Stimulated activated CD4-positive, alpha-beta T cell treated with anti-CD3 and anti-CD28 coated beads, Interleukin-2, amount 100 ng/mL, for 24 hours (primary cell): ENCODE data around the gene TSPAN5.
"Not testable (repeated sequence)": the region's sequence is repeated elsewhere in the genome, so short reads cannot be mapped to it uniquely, and the experiment has no call there.

ENCODE experiments used
- DNase-seq, 2 donors: peaks; one replicate each; pipeline ENCODE4 v3.0.0-alpha.2; 2020

TSPAN5 gene

GRCh38 chr4:98658287-98659105, at the start of gene TSPAN5:
TSPAN5 (minus strand) TSS chr4:98658611.
- peak; percentile 84 to 89 for DNase-seq

DNA sequence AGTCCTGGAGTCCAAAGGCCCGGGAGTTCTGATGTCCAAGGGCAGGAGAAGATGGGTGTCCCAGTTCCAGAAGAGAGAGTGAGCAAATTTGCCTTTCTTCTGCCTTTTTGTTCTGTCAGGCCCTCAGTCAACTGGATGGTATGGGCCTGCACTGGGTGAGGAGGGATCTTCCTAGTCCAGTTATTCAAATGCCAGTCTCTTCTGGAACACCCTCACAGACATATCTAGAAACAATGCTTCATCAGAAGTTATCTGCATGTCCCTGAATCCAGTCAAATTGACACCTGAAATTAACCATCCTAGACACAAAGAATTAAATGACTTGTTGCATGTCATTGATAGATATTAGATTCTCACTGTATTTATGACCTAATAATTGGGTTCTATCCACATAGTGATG, 48.5 kb upstream of the TSPAN5 start:
- DNase-seq, result no peak

- DNase-seq, result no peak
Measured at GRCh38 chr4:98706200-98706813, 47.9 kb upstream of the TSPAN5 start.

DNA sequence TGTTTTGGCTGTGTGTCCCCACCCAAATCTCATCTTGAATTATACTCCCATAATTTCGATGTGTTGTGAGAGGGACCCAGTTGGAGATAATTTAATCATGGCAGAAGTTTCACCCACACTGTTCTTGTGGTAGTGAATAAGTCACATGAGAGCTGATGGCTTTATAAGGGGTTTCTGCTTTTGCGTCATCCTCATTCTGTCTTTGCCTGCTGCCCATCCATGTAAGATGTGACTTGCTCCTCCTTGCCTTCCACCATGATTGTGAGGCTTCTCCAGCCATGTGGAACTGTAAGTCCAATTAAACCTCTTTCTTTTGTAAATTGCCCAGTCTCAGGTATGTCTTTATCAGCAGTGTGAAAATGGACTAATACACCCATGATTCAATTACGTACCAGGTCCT, 47.2 kb upstream of the TSPAN5 start:
- not testable (repeated sequence) for DNase-seq

DNA sequence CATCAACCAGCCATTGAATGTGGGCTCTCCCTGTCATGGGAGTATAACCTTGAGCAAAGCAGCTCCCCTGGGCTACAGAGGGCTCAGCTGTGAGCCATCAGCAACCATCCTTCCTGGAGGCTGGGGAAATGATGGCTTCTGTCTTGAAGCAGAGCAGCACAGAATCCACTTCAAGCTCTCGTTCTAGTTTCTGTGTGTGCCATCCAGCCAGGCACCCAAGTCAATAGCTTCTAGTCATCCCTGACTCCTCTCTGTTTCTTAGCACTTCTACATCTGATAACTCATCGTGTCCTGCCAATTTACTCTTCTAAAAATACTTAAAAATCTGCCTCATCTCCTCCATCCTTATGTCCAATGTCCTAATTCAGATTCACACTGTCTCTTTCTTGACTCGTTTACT, 42.2 kb upstream of the TSPAN5 start:
- DNase-seq, result no peak

- no peak for DNase-seq
Measured at GRCh38 chr4:98694076-98694475, 35.7 kb upstream of the TSPAN5 start.

DNA sequence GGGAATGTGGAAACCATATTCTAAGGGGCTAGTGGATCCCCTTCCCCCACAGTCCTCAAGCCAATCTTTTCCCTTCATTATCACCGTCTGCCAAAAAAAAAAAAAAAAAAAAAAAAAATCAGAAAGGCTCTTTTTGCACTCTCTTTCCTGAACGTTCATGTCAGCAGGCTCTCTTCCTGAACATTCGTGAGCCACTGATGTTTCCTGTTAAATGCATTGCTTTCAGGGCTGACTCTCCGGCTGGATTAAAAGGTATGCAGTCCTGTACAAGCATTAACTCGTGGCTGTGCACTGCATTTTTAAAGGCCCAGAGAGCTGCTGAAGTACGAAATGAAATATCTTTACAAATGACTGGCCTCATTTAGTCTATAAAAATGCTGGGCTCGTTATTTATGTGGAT, 34.0 kb upstream of the TSPAN5 start:
- DNase-seq, result no peak

DNA sequence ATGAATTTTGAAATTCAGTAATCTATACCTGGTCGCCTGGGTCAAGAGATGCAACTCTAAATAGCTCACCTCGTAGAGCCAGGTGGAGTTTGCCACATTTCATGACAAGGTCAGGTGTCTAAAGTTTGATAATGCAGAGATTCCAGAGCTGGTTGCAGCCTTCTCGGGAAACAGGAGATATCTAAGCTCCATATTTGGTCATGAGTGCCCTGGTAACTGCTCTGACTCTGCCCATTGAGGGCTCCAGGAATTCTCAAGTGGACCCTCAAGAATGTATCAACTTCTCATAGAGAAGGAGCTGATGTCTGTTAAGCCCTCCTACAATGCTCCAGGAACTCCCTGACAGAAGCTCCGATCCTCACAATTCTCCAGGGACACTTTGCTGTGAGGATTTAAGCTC, 33.2 kb upstream of the TSPAN5 start:
- DNase-seq, result no peak

DNA sequence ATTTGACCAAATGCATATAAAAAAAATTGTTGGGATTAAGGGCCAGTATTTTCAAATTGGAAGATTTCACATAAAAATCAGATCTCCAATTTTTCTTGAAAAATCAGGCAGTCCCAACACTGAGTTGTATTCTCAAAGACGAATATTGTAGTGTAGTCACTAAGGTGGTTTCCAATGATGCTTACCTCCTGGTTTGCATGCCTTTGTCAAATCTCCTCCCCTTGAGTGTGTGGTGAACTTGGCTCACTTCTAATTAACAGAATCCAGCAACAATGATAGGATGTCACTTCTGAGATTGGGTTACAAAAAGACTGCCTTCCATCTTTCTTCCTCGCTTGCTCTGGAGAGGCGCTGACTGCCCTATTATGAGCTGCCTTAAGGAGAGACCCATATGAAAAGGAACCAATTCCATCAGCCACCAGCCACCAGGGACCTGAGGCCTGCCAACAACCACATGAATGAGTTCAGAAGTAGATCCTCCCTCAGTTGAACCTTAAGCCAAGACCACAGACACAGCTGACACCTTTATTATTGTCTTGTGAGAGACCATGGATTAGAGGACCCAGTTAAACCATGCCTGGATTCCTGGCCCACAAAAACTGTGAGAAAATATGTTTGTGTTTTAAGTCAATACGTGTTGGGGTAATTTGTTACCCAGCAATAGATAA, 31.2 kb upstream of the TSPAN5 start:
- DNase-seq, result no peak

DNA sequence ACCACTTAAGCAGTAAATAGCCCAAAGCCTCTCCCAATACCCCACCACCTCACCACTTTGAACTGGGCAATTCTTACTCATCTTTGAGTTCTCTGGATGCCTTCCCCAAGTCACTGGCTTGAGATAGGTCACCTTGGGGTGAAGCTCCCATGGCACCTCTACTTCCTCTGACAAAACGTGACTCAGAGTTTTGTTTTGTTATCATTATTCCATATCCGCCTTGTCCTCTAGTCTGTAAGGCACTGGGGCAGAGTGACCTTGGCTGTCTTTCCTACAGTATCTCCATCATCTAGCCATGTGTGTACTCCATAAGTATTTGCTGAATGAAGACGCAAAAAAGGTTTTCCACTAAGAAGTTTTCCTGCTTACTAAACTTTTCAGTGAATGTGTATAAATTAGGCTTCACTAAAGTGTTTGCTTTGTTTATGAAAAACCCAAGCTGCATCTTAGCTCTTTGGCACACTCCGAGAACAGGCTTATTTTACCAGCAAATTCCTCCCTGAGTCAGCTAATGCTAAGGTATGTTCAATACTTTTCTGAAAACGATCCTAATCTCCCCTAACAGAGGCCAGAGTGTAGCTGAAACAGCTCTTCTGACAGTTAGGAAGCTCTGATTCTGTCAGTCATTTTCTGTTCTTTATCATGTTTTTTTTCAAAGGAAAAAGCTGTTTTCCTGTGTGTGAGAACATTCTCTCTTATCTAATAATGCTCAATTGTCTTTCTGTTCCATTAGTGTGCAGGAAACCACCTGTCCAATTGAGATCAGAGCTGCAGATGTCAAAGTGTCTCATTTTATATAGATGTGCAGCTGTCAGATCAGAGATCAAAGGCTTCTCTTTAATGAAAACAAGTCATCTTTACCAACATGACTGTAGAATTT, 30.2 kb upstream of the TSPAN5 start:
- DNase-seq, result peak; percentile 23 to 30

DNA sequence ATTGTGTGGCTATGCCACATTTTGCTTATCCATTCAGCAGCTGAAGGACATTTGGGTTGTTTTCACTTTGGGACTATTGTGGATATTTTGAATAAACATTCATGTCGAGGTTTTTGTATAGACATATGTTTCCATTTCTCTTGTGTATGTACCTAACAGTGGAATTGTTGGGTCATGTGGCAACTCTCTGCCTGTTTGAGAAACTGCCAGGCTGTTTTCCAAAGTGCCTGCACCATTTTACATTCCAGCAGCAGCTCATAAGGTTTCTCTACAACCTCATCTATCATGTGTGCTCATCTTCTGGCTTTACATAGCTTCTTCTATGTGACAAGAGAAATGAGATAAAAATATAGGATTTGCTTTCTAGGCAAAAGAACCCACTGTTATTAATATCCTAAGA, 29.5 kb upstream of the TSPAN5 start:
- no peak for DNase-seq

GRCh38 chr4:98686847-98687246, 28.4 kb upstream of the TSPAN5 start:
- DNase-seq, result no peak

- DNase-seq, result no peak
Measured at GRCh38 chr4:98686043-98686707, 27.8 kb upstream of the TSPAN5 start.

DNA sequence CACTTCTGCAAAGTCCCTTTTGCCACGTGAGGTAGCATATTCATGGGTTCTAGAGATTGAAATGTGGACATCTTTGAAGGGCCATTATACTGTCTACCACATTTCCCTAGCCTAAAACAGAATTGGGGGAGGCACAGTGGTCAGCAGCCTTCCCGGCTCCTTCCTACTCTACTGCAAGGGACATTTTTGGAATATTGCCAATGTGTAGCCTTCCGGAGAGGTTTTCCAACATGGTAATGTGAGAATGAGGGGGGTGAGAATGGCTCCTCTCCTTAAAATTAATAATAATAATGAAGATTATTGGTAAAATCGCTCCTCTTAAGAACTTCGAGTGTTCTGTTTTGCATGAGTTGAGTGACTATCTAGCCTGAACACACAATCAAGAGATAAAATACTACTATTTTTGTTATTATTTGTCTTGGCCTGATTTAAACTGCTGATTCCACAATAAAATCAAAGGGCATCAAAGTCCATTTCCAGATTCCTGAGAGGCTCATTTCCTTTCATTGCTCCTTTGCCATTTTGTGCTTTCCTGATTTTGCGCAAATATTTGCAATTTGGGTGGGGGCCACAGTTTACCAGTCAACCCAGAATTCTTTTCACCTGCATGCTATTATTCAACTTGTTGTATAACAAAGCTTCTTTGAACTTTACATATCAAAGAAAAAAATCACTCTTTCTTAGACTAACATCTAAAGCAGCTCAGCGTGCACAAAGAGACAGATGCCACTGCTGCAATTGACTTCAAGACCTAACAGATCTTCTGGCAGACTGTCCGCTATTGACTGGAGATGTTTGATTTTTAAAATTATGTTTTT, 27.0 kb upstream of the TSPAN5 start:
- DNase-seq, result no peak

DNA sequence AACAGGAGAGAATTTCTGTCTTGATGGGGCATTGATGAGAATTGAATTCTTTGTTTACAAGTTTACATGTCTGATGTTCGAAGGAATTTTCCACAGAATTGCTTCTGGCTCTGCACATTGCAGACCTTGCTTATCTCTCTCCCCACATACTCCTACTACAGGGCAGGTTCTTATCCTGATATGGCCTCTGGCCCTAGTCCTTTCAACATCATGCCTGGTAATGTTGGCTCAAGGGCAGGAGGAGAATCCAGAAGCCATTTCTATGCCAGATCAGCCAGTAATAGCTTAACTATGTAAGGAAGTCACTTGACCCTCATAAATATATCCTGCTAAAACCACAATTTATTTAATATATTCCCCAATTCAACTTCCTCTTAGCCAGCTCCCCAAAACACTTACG, 24.3 kb upstream of the TSPAN5 start:
- DNase-seq, result no peak

- no peak for DNase-seq
Measured at GRCh38 chr4:98680806-98681205, 22.4 kb upstream of the TSPAN5 start.

- no peak for DNase-seq
Measured at GRCh38 chr4:98679738-98680137, 21.3 kb upstream of the TSPAN5 start.

GRCh38 chr4:98677799-98678198, 19.4 kb upstream of the TSPAN5 start:
- no peak for DNase-seq

DNA sequence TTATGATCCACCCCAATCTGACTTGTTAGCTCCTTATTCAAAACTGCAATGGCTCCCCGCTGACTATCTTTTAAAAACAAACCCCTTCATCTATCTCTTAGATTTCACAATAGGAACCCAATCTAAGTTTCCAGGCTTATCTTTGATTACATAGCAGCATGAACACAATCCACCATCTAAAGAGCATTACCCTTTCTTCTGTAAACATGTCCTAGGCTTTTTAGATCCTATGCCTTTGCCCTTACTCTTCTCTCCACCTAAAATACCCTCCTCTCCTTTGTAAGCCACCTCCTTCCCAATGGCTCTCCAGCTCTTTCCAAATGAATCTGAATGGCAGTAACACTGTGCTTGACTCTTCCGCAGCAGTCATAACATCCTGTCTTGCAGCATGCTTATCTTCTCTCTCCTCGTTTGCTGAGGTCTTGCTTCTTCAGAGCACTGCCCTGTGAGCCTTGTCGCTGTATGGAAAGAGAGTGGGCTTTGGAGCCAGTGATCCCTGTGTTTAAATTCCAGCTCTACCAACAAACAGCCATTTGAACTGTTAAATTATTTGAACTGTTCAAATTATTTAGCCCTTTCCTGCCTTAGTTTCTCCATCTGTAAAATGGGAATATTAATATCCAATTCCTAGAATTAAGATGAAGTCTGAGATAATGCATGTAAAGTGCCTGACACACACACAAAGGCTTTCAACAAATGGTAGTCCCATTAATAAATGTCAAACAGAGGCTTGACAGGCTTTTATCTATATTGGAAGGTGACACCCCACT, 16.2 kb upstream of the TSPAN5 start:
- no peak for DNase-seq

GRCh38 chr4:98673978-98674377, 15.6 kb upstream of the TSPAN5 start:
- DNase-seq, result no peak

GRCh38 chr4:98673288-98673644, 14.9 kb upstream of the TSPAN5 start:
- DNase-seq, result no peak
